Naive thymus-derived CD8-positive, alpha-beta T cell (primary cell): Measurements from ENCODE around the gene DUSP22. TPM values are rescaled to one million over a fixed set of nuclear protein-coding genes. Genes with fewer than 3 reads are reported as not detected.
"Not testable (repeated sequence)": the region's sequence is repeated elsewhere in the genome, so short reads cannot be mapped to it uniquely, and the experiment has no call there.

ENCODE experiments used
- ATAC-seq, 2 donors: fragments of 150-1000 bp; cut with Tn5 transposase in 1 of 2; sonication (Bioruptor Pico), chemical (Tn5 transposase) in 1 of 2; 1 replicate in 1 of 2; 2 replicates in 1 of 2; pipeline ENCODE4 v1.10.0; 2021; ENCODE audit warnings: mild to moderate bottlenecking in 2 of 2, moderate library complexity in 2 of 2
- POLR2A ChIA-PET: fragments of 350-600 bp; sonication (Branson Sonifier 250); formaldehyde crosslinking; loops from one replicate; lab custom pipeline; 2021; ENCODE audit warnings: antibody characterized with exemption; lab: Charles Lee
- DNase-seq, 10 donors: peaks; one replicate each; pipeline versions ENCODE4 v3.0.0 to v3.0.0-alpha.2; 2020 to 2022
- H3K27ac Mint-ChIP-seq, 10 donors: one replicate each; pipeline ENCODE4 v1.8.0; 2020 to 2022; ENCODE audit warnings: mild to moderate bottlenecking in 10 of 10, mixed read lengths in 10 of 10, moderate library complexity in 4 of 10, inconsistent platforms in 1 of 10
- H3K27me3 Mint-ChIP-seq, 5 donors: one replicate each; pipeline ENCODE4 v1.8.0; 2021 to 2022; ENCODE audit warnings: mixed read lengths in 5 of 5
- H3K36me3 Mint-ChIP-seq, 3 donors: one replicate each; pipeline ENCODE4 v1.8.0; 2020 to 2022; ENCODE audit warnings: mixed read lengths in 3 of 3, mild to moderate bottlenecking in 2 of 3, inconsistent platforms in 1 of 3
- H3K4me1 Mint-ChIP-seq, 4 donors: one replicate each; pipeline ENCODE4 v1.8.0; 2021 to 2022; ENCODE audit warnings: mixed read lengths in 4 of 4
- H3K4me3 Mint-ChIP-seq, 10 donors: one replicate each; pipeline ENCODE4 v1.8.0; 2020 to 2022; ENCODE audit warnings: mild to moderate bottlenecking in 10 of 10, mixed read lengths in 10 of 10, moderate library complexity in 6 of 10, inconsistent platforms in 1 of 10
- H3K9me3 Mint-ChIP-seq, 9 donors: one replicate each; pipeline ENCODE4 v1.8.0; 2020 to 2022; ENCODE audit warnings: mixed read lengths in 9 of 9, mild to moderate bottlenecking in 3 of 9, inconsistent platforms in 1 of 9, moderate library complexity in 1 of 9
- polyA plus RNA-seq, 3 donors: library from polyadenylated mRNA; unstranded; fragments of 300-500 nt; fragmentation: Illumina TruSeq; gene quantifications; one replicate each; pipeline ENCODE4 v1.2.3, GENCODE V29; 2021
- total RNA-seq, 8 experiments: library from RNA in 2 of 8; stranded (reverse) in 2 of 8; gene quantifications; one replicate each; pipeline ENCODE4 v1.2.3 and lab custom pipeline; 2021 to 2026

DUSP22 gene
- total and polyA plus RNA-seq, 5 experiments from 2014 or later = 40.1 to 46.0 (median 43.0) TPM

- Mint-ChIP-seq H3K27me3 (no peaks in the 10 kb centered on the region), H3K4me1 (peaks cover 9 to 14% (median 11%) of the 10 kb centered on the region in 4 donors), H3K36me3 (peaks cover 0 to 10% (median 0%) of the 10 kb centered on the region in 3 donors), H3K27ac (peak overlapping the region in 1 of 10 donors; percentile 29), H3K9me3 (peaks cover 0 to 2% (median 0%) of the 10 kb centered on the region in 9 donors), H3K4me3 (no peak overlapping the region)
- DNase-seq (peak in 1 of 10 donors; percentile 53), ATAC-seq (no peak)
- POLR2A ChIA-PET = no interaction called here
Measured at GRCh38 chr6:324116-324728, 31.9 kb downstream of the DUSP22 start.

GRCh38 chr6:324729-325125 lies 32.4 kb downstream of the DUSP22 start:
- Mint-ChIP-seq H3K4me3 (no peak overlapping the region), H3K27ac (peak overlapping the region in 1 of 10 donors; percentile 29), H3K36me3 (peaks cover 0 to 10% (median 0%) of the 10 kb centered on the region in 3 donors), H3K27me3 (no peaks in the 10 kb centered on the region), H3K4me1 (peaks cover 8 to 12% (median 9%) of the 10 kb centered on the region in 4 donors), H3K9me3 (peaks cover 0 to 2% (median 0%) of the 10 kb centered on the region in 9 donors)
- ATAC-seq (no peak), DNase-seq (no peak)
- POLR2A ChIA-PET = no interaction called here

GRCh38 chr6:325161-325860 lies 33.0 kb downstream of the DUSP22 start:
- H3K27ac Mint-ChIP-seq, H3K4me3 Mint-ChIP-seq, H3K9me3 Mint-ChIP-seq, POLR2A ChIA-PET, H3K36me3 Mint-ChIP-seq, ATAC-seq, H3K27me3 Mint-ChIP-seq: not testable (repeated sequence)
- H3K4me1 Mint-ChIP-seq = peaks cover 5 to 11% (median 8%) of the 10 kb centered on the region in 4 donors
- DNase-seq = peak in 1 of 10 donors; percentile 13

GRCh38 chr6:326066-326465 lies 33.8 kb downstream of the DUSP22 start:
- peaks cover 5 to 11% (median 8%) of the 10 kb centered on the region in 4 donors for H3K4me1 Mint-ChIP-seq
- H3K27ac Mint-ChIP-seq, ATAC-seq, H3K9me3 Mint-ChIP-seq, H3K36me3 Mint-ChIP-seq, H3K27me3 Mint-ChIP-seq, H3K4me3 Mint-ChIP-seq, POLR2A ChIA-PET: not testable (repeated sequence)
- peak in 1 of 10 donors; percentile 32 for DNase-seq

- H3K36me3 Mint-ChIP-seq = peaks cover 0 to 10% (median 0%) of the 10 kb centered on the region in 3 donors
- H3K27me3 Mint-ChIP-seq = no peaks in the 10 kb centered on the region
- peaks cover 5 to 11% (median 8%) of the 10 kb centered on the region in 4 donors for H3K4me1 Mint-ChIP-seq
- POLR2A ChIA-PET = no interaction called here
- H3K27ac Mint-ChIP-seq = peak overlapping the region in 3 of 10 donors; percentile 60 to 73 (median 66)
- peaks cover 0 to 2% (median 0%) of the 10 kb centered on the region in 9 donors for H3K9me3 Mint-ChIP-seq
- no peak overlapping the region for H3K4me3 Mint-ChIP-seq
- no peak for ATAC-seq
- DNase-seq = peak in 1 of 10 donors; percentile 18
Measured at GRCh38 chr6:326896-327537, 34.7 kb downstream of the DUSP22 start.

- POLR2A ChIA-PET = no interaction called here
- H3K36me3 Mint-ChIP-seq = peaks cover 0 to 10% (median 0%) of the 10 kb centered on the region in 3 donors
- H3K27ac Mint-ChIP-seq = peak overlapping the region in 5 of 10 donors; percentile 24 to 73 (median 60)
- no peaks in the 10 kb centered on the region for H3K27me3 Mint-ChIP-seq
- DNase-seq (peak in 1 of 10 donors; percentile 50), ATAC-seq (no peak)
- peaks cover 5 to 11% (median 8%) of the 10 kb centered on the region in 4 donors for H3K4me1 Mint-ChIP-seq
- H3K9me3 Mint-ChIP-seq = peaks cover 0 to 2% (median 0%) of the 10 kb centered on the region in 9 donors
- peak overlapping the region in 1 of 10 donors; percentile 5 for H3K4me3 Mint-ChIP-seq
Measured at GRCh38 chr6:327538-328116, 35.3 kb downstream of the DUSP22 start.

GRCh38 chr6:328136-328670 lies 35.9 kb downstream of the DUSP22 start:
- H3K27me3 Mint-ChIP-seq = no peaks in the 10 kb centered on the region
- peak in 1 of 10 donors; percentile 47 for DNase-seq
- peaks cover 5 to 11% (median 8%) of the 10 kb centered on the region in 4 donors for H3K4me1 Mint-ChIP-seq
- H3K36me3 Mint-ChIP-seq = peaks cover 0 to 10% (median 0%) of the 10 kb centered on the region in 3 donors
- no peak for ATAC-seq
- H3K4me3 Mint-ChIP-seq = no peak overlapping the region
- POLR2A ChIA-PET = no interaction called here
- peaks cover 0 to 2% (median 0%) of the 10 kb centered on the region in 9 donors for H3K9me3 Mint-ChIP-seq
- H3K27ac Mint-ChIP-seq = peak overlapping the region in 1 of 10 donors; percentile 60

- peaks cover 3 to 11% (median 8%) of the 10 kb centered on the region in 4 donors for H3K4me1 Mint-ChIP-seq
- POLR2A ChIA-PET = no interaction called here
- no peak overlapping the region for H3K27ac Mint-ChIP-seq
- H3K9me3 Mint-ChIP-seq = peaks cover 0 to 2% (median 0%) of the 10 kb centered on the region in 9 donors
- DNase-seq (no peak), ATAC-seq (no peak)
- no peak overlapping the region for H3K4me3 Mint-ChIP-seq
- no peaks in the 10 kb centered on the region for H3K27me3 Mint-ChIP-seq
- H3K36me3 Mint-ChIP-seq = peaks cover 0 to 10% (median 0%) of the 10 kb centered on the region in 3 donors
Measured at GRCh38 chr6:328924-329323, 36.6 kb downstream of the DUSP22 start.

GRCh38 chr6:329888-330691 lies 37.8 kb downstream of the DUSP22 start:
- Mint-ChIP-seq H3K27ac (no peak overlapping the region), H3K4me3 (no peak overlapping the region), H3K4me1 (peaks cover 2 to 9% (median 8%) of the 10 kb centered on the region in 4 donors), H3K27me3 (no peaks in the 10 kb centered on the region), H3K9me3 (no peaks in the 10 kb centered on the region), H3K36me3 (peaks cover 0 to 5% (median 0%) of the 10 kb centered on the region in 3 donors)
- ATAC-seq (no peak), DNase-seq (no peak)
- POLR2A ChIA-PET = no interaction called here

- Mint-ChIP-seq H3K9me3 (no peaks in the 10 kb centered on the region), H3K27ac (no peak overlapping the region), H3K36me3 (peaks cover 0 to 5% (median 0%) of the 10 kb centered on the region in 3 donors), H3K27me3 (no peaks in the 10 kb centered on the region), H3K4me1 (peaks cover 7 to 13% (median 11%) of the 10 kb centered on the region in 4 donors), H3K4me3 (no peak overlapping the region)
- ATAC-seq = no peak
- DNase-seq = no peak
- POLR2A ChIA-PET = interaction anchor here (0.6 kb wide), 1 partner anchor 40 kb away, joined by 3 read pairs; no protein-coding TSS in a partner anchor
Measured at GRCh38 chr6:330948-331347, 38.7 kb downstream of the DUSP22 start.

GRCh38 chr6:331622-332521 lies 39.6 kb downstream of the DUSP22 start:
- ATAC-seq (no peak), DNase-seq (no peak)
- H3K27ac Mint-ChIP-seq = no peak overlapping the region
- no peaks in the 10 kb centered on the region for H3K27me3 Mint-ChIP-seq
- POLR2A ChIA-PET = interaction anchor here (1.4 kb wide), 1 partner anchor 10 kb away, joined by 3 read pairs; no protein-coding TSS in a partner anchor
- no peaks in the 10 kb centered on the region for H3K9me3 Mint-ChIP-seq
- H3K4me3 Mint-ChIP-seq = no peak overlapping the region
- peaks cover 16 to 22% (median 18%) of the 10 kb centered on the region in 4 donors for H3K4me1 Mint-ChIP-seq
- H3K36me3 Mint-ChIP-seq = peaks cover 0 to 3% (median 0%) of the 10 kb centered on the region in 3 donors
